Stromal cell of bone marrow (primary cell): ENCODE results near the gene FOXM1.
"Not testable (repeated sequence)": the region's sequence is repeated elsewhere in the genome, so short reads cannot be mapped to it uniquely, and the experiment has no call there.

Experiments
- DNase-seq: peaks from one replicate; pipeline ENCODE4 v3.0.0-alpha.2; 2012; ENCODE audit warnings: low read depth

FOXM1 gene

GRCh38 chr12:2884810-2885209 is 7.8 kb upstream of the FOXM1 start:
- no peak for DNase-seq

DNA sequence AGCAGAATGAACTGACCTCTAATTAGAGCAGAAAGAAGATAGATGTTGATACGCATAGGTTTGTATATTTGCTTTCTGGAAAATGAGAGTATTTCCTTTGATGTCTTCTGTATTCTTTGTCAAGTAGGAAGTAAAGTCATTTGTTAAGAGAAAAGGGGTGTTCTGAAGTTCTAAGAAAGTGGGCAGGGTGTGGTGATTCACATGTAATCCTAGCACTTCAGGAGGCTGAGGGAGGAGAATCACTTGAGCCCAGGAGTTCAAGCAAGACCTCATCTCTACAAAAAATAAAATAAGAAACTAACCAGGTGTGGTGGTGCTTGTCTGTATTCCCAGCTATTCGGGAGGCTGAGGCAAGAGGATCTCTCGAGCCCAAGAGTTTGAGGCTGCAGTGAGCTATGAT is 2.9 kb upstream of the FOXM1 start:
- no peak for DNase-seq

GRCh38 chr12:2877953-2878732 is 1.2 kb upstream of the FOXM1 start:
- no peak for DNase-seq

- no peak for DNase-seq
Observed at GRCh38 chr12:2876431-2877046, 435 bp downstream of the FOXM1 start.

DNA sequence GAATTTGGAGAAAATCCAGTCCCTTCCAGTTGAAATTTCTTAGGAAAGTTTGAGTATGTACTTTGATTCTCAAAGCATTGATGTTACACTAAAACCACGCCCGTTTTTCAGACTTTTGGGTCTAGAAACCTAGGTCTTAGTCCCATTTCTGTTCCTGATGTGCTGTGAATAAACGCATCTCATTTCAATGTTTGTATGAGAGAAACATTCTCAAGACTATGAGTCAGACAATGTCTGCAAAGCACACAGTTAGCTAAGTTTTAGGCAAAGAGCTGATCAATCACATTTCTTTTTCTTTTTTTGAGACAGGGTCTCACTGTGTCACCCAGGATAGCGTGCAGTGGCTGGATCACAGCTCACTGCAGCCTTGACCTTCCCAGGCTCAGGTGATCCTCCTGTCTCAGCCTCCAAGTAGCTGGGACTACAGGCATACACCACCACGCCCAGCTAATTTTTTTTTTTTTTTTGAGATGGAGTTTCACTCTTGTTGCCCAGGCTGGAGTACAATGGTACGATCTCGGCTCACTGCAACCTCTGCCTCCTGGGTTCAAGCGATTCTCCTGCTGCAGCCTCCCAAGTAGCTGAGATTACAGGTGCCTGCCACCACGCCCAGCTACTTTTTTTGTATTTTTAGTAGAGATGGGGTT is 7.9 kb downstream of the FOXM1 start:
- not testable (repeated sequence) for DNase-seq

DNA sequence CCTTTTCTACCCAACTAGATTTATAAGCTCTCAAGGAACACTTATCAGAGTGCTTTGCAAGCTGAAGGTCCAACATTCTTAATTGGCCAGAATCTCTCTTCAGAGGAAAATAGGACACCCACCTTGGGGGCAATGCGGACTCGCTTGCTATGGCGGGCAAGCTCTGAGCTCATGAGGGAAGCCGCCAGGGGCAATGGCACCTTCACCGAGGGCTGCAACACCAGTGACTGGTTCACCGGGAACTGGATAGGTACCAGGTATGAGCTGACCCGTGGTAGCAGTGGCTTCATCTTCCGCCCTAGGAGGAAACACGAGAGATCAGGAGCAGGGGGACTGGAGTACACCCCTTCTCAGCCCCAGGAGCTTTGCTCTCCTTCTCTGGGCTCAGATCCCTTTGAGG is 12.8 kb downstream of the FOXM1 start:
- DNase-seq, result no peak

- DNase-seq, result not testable (repeated sequence)
Observed at GRCh38 chr12:2863402-2863801, 13.6 kb downstream of the FOXM1 start.

DNA sequence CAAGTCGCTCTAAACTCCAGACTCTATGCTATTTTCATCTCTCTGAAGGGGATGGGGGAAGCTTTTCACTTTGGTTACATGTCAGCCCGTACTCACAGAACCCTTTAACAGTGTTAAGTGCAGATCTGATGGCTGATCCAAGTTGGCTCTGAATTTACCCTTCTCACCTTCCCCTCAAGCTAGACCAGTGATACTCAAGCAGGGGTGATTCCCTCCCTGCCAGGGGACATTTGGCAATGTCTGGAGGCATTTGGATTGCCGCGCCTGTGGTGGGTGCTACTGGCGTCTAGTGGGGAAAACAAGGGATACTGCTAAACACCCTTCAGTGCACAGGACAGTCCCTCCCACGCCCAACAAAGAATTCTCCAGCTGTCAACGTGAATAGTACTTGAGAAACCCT is 14.1 kb downstream of the FOXM1 start:
- DNase-seq, result no peak

- no peak for DNase-seq
Observed at GRCh38 chr12:2860170-2860569, 16.8 kb downstream of the FOXM1 start.

- no peak for DNase-seq
Observed at GRCh38 chr12:2858944-2859421, 18.0 kb downstream of the FOXM1 start.

GRCh38 chr12:2858334-2858733 is 18.6 kb downstream of the FOXM1 start:
- no peak for DNase-seq

GRCh38 chr12:2857576-2857975 is 19.4 kb downstream of the FOXM1 start:
- DNase-seq, result no peak

GRCh38 chr12:2857021-2857431 is 19.9 kb downstream of the FOXM1 start, which contains the start of gene TEX52:
Gene TEX52 (minus strand): TSS chr12:2857039. CDS start chr12:2857026, 13 bp downstream.
- no peak for DNase-seq

- no peak for DNase-seq
Observed at GRCh38 chr12:2856051-2856450, 20.9 kb downstream of the FOXM1 start.

GRCh38 chr12:2855546-2855945 is 21.4 kb downstream of the FOXM1 start:
- no peak for DNase-seq

GRCh38 chr12:2854669-2855453 is 22.1 kb downstream of the FOXM1 start:
- DNase-seq, result no peak

GRCh38 chr12:2853626-2854025 is 23.3 kb downstream of the FOXM1 start:
- no peak for DNase-seq

DNA sequence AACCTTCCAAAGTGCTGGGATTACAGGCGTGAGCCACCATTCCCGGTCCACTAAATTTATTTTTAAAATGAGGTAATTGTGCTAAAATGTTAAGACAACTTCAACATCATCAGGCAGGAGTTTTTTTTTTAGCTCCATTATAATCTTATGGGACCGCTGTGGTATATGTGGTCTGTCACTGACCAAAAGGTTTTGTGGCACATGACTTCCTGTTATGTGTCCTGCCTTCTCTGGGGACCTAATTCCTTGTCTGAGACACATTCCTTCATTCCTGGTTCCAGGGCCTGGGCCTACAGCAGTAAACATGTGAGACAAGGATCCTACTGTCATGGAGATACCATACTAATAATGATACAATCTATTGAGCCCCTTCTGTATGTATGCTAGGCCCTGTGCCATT is 25.0 kb downstream of the FOXM1 start:
- DNase-seq, result no peak

- peak; percentile 13 for DNase-seq
Observed at GRCh38 chr12:2845280-2845679, 31.7 kb downstream of the FOXM1 start.

DNA sequence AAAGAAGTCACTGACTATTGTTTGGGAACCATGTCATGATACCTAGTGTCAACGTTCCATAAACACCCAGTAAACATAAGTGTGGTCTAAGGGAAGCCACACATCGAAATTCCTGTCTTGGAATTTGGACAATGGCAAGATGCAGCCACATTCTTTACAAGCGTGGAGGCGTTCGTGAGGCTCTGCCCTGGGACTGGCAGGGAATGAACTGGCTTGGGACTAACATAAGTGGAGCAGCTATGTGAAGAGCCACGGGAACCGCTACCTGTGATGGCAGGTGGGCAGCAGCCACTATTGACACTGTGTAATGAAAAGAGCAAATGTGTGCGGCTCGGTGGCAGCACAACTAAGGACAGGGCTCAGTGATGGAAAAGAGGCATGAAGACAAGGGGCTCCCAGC is 32.2 kb downstream of the FOXM1 start:
- no peak for DNase-seq

- no peak for DNase-seq
Observed at GRCh38 chr12:2842948-2843347, 34.0 kb downstream of the FOXM1 start.

- DNase-seq, result no peak
Observed at GRCh38 chr12:2841056-2841650, 35.8 kb downstream of the FOXM1 start.
